D341Med (cell line): ENCODE data around the gene NAB1.
"Not testable (repeated sequence)": the region's sequence is repeated elsewhere in the genome, so short reads cannot be mapped to it uniquely, and the experiment has no call there.

ENCODE experiments used
- DNase-seq: peaks from one replicate; pipeline ENCODE4 v3.0.0; 2012; ENCODE audit warnings: low spot score

Gene NAB1

DNA sequence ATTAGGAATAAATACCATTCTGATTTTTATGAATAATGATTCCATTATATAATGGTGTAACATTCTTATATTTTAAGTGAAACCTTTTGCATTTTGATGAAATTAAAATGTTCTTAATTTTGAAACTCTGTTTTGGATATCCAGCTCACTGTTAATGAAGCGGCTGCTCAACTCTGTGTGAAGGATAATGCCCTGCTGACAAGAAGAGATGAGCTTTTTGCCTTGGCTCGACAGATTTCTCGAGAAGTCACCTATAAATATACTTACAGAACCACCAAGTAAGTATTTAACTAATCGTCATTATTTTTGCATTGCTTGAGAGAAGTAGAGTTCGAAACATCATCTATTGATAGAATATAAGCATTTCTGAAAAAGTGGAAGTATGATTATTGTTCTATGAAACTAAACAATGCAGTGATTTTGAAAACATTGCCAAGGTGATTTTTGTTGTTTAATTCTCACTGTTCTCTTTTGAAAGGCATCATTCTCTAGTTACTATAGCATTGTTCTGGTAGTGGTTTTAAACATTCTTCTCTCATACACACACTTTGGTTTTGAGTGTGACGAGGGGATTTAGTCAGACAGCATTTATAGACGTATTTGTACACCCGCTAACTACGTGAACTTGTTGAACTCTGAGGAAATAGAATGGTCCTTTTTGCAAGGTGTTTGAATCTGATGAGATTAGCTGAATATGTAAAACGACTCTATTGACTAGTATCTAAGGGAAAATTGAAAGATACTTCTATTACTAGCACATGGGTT is 21.5 kb downstream of the NAB1 start:
- DNase-seq: no peak

DNA sequence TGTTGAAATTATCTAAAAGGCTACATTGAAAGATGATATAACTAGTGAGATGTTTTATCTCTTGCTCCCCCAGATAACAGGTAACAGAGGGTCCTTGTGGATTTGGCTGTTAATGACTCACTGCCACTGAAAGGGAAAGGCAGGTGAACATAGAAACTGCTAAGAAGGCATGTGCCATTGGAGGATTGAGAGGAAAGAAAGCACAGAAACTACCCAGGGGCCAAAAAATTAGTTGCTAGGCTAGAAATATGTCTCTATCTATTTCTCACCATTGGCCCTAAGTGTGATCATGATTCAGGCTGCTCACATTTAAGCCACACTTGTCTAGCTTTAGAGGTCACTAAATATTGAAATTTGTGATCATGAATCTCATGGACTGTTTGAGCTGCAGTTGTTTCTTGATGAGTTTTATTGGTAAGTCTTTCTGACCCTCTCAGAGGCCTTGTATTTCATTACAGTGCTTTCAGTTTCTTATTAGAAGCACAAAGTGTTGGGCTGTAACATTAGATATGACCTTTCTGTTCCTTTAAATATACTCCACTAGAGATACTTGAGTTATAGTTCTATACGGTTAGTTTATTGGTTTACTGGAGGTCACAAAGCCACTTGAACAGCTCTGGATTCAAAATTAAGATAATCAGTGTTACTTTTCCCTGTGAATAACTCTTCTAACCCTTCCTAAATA is 26.2 kb downstream of the NAB1 start:
- DNase-seq: no peak

DNA sequence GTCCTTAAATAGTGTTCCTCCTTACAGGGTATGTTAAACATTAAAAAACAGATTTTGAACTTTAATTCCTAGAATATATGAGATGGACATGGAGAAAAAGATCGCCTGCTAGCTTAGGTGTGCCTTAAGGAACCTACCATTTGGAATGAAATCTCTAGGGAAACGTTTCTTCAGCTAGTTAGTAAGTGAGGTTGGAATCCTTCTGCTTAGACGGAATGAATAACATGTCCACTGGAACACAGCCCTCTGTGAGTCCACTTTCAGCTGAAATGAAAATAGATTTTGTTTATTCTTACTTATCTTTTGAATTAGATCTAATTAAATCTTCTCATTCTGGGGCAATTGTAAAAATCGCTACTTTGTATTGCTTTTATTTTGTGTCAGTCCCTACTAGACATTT is 28.4 kb downstream of the NAB1 start:
- no peak for DNase-seq

DNA sequence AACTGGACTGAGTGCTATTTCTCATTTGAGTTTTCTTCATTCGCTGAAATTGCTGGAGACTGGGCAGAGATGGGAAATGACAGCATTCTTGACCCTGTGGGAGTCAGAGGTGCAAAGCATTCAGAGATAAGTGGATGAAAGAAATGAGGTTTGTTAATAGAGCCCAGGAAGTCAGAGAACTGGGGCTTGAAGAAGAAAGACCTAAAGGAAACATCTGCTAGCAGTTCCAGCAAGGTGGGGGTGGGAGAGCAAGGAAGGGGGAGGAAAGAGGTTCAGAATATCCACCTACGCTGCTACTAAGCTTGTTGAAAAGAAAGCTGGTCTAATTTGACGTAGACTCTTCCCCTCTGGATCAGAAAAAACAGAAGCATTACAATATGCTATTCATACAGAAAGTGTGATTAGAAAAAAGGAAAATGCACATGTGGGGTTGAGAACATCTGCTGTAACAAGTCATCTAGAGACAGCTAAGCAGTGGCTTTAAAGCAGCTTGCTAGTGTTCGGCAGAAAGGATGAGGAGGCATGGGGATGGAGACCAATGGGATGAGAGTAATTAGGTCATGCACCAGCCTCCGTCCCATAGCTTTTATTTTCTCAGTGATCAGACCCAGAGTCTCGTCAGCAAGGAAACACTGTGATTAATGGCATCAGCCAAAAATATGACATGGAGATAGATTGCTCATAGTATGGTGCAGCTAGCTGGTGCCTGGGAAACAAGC is 29.7 kb downstream of the NAB1 start:
- DNase-seq: no peak

DNA sequence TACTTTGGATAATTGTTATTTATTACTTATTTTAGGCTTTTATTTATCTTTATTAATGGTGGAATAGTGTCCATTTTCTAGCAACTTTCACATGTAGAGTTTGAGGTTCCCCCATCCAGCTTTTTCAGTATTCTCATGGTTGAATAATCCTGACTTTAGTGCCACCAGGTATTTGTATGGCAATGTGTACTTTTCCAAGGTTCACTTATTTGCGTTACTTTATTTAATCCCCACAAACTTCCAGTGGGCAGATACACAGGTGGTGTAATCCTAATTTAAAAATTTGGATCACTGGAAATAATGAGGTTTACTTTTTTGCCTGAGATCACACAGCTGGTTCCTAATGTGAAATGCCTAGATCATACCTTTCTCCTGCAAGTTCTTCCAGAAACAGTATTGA is 30.5 kb downstream of the NAB1 start:
- no peak for DNase-seq

DNA sequence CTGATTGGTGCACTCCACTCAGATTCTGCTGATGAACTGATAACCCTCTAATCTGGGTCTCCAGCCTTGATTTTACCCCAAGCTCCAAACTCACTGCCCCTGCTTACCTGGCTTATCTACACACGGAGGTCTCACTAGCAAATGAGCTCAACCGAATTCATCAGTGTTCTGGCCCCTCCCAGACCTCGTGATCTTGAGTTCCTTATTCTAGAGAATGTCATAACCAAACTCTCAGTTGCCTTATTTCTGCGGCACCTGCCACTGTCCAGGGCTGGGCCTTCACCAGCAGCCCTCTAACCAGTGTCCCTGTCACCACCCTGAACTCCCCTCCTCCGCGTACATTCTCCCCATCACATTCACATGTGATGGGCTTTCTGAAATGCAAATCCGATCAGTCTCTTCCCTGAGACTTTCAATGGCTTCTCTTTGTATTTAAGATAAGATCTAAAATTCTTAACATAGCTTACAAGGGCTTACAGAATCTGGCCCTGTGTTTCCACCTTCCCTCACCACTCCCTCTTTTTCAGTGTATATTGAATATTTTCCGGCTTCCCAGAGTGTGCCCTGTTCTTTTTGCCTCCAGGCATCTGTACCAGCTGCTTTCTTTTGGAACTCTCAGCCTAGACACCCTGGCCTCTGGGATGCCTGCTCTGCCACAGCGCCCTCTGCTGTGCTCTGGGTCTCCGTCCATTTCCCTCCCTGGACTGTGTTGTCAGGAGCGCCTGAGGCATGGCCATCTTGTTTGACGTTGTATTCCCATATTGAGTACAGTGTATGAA is 31.1 kb downstream of the NAB1 start:
- DNase-seq: peak; percentile 60

DNA sequence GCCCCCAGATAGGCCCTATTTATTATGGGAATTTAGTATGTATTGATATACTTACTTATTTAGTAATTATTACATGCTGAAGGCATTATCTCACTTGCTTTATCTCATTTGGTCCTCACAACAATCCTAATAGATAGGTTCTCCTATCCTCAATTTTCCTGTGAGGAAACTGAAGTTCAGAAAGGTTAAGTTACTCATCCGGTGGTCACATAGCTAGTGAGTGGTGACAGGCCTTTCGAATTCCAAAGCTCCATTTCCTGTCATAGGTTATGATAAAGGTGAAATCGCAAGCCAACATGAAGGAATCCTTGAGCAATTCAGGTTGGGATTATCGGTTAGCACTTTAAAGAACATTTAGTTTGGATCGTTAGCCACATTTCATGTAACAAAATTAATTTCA is 33.3 kb downstream of the NAB1 start:
- no peak for DNase-seq

DNA sequence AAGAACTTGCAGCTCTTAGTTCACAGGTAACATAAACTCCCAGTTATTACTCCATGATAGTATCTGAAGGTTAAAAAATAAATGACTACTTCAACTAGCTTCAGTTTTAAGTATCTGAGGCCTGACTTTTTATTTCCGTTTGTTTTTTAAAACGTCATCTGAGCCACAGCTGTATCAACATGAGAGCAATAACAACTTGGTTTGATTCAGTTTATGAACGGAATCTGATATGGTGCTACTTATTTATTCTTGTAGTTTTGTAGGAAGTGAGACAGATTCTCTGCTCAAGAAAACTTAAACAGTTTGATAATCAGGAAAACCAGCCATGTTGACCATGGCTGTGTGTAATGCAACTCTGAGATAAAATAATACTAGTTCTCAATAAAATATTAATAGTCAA is 34.9 kb downstream of the NAB1 start:
- no peak for DNase-seq

DNA sequence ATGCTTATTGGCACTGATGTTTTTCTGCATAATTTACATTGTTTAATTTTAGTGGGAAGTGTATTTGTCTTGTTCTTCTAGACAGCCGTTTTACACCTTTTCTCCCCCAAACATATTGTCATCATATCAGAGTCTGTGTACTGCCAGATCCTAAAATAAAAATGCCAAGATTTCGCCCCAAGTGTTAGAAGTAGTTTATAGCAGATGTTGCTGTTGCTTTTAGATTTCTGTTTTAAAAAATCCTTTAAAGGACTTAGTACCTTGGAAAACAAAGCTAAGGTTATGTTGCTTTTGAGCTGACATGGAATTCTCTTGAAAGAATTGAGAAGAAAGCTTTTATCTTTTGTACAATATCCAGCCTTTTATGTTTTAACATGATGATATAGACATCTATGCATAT is 36.0 kb downstream of the NAB1 start:
- DNase-seq: no peak

DNA sequence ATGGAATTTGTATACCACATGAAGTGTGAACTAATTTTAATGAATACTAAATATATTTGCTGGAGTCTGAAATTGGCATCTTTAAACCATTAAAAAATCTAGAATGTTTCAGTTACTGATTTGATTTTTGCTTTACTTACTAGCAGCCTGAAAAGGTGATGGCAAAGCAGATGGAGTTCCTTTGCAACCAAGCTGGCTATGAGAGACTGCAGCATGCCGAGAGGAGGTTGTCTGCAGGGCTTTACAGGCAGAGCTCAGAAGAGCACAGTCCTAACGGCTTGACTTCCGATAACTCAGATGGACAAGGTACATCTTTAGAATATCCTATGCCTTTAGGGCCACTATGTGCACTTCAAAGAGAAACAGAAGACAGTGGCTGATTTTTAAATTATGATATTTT is 36.5 kb downstream of the NAB1 start:
- DNase-seq: no peak

DNA sequence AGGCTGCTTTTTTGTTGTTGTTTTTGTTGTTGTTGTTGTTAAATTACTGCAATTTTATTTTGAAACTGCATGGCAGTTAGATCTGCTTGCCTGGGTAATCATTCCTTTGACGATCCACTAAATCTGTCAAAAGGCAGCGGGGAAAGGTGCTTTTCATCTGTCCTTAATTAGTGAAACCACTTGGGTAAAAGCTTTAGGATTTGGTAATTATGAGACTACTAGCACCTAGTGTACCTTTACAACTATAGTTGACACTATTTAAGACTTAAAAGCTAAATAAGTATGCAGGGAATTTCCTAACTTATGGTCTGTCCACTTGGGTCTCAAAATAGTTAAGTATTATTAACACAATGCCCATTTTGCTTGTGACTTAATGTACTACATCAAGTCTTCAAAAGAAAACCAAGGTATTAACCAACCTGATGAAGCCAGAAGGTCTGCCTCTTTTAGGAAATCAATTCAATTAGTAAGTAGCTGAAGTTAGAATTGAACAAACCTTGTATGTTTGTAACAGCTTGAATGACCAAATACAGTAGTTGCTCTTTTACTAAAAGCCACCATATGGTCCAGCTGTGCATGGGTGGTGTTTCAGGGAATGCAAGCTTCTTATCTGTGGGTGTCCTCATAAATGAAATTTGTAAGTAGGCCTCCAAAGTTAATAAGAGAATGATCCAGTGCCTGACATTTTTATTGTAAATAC is 44.8 kb downstream of the NAB1 start:
- DNase-seq: no peak

DNA sequence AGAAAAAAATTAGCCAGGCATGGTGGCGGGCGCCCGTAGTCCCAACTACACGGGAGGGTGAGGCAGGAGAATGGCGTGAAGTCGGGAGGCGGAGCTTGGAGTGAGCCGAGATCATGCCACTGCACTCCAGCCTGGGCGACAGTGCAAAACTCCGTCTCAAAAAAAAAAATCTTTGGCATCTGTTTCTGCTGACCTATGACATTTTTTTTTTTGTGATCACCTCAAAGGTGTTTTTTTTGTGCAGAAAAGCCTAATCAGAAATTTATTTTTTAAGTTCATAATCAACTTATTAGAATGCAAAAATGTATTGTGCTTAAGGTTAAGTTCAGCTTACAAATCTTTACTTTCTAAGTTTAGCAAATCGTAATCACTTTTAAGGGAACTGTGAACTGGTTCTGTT is 45.6 kb downstream of the NAB1 start:
- DNase-seq: no peak

DNA sequence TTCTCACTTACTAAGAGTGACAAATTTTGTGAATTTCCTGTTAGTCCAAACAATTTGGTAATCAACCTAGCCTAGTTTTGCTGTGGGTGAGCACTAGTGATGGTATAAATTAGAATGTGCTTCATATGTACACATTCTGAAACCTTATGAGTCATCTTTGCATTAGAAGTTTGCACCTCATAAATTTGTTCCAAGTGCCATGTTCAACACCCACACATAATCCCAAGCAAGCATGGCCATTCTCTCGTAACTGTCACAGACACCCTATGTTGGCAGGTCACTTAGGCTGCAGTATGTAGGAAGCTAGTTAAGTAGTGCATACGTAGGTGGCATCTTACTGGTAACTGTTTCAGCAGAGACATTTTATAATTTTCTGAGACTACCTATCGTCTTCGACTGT is 46.9 kb downstream of the NAB1 start:
- DNase-seq: no peak

DNA sequence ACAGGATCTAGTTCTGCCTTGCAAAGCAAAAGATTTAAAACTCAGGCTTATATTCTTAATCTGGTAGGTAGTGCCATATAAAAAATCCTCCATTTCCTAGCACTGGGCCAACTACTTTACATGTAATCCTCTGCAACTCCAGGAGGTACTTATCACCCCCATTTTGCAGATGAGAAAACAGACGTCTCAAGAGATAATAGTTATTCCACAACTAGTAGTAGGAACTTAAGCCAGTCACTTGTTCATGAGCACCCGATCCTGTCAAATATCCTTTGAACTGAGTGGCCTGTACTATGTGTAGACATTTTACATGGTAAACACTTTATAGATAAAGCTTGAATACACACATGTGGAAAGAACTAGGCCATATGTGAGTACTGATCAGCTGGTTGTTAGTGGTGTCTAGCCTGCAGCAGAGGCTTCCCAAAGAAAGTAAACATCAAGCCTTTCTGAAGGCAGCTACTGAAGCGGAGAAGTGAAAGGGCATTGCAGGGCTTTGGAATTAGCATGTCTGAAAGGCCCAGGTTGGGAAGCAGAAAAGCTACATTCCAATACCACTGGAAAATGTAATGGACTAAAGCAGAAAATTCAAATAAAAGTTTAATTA is 48.0 kb downstream of the NAB1 start:
- DNase-seq: no peak

DNA sequence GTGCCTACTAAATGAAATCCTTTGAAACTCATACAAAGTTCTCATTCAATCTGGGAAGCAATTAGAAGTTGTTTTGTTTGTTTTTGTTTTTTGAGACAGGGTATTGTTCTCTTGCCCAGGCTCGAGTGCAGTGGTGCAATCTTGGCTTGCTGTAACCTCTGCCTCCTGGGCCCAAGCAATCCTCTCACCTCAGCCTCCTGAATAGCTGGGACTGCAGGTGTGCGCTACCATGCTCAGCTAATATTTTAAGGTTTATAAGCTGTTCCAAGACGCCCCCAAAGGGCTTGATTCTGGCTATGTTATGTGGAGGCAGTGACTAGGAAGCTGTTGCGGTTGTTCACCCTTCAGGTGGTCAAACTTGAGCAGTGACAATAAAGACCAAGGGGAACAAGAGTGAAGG is 48.5 kb downstream of the NAB1 start:
- DNase-seq: no peak

DNA sequence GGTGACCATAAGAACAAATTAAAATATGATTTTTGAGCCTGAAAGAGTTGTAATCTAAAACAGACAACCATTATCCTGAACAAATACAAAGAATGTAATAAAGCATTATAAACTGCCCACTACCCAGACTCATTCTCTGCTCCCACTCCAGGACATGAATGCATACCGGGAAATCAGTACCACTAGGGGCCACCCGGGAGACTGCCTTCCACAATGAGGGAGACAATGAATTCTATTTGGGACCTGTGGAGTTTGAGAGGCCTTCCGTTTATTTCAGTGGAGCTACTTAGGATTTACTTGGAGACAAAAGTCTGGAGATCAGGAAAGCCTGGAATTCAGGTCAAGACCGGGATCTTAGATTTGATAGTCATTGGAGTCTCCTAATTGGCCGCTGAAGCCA is 50.0 kb downstream of the NAB1 start:
- DNase-seq: no peak

DNA sequence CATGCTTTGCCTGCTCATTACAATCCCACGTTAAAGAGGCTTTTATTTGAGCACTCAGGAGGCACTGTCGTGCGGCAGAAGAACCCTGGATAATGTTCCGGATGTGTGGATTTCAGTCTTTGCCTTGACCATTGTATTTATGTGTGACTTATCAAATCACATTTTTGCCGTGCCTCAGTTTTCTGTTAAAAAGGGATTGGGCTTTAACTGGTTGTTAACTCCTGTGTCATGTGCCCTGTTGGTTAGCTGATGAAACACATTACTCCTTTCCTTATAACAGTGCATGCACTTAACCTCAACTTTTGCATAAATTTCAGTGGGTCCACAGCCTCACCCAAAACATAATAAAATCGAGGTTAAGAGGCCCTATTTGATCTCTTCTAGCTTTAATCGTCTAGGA is 52.7 kb downstream of the NAB1 start:
- DNase-seq: no peak

DNA sequence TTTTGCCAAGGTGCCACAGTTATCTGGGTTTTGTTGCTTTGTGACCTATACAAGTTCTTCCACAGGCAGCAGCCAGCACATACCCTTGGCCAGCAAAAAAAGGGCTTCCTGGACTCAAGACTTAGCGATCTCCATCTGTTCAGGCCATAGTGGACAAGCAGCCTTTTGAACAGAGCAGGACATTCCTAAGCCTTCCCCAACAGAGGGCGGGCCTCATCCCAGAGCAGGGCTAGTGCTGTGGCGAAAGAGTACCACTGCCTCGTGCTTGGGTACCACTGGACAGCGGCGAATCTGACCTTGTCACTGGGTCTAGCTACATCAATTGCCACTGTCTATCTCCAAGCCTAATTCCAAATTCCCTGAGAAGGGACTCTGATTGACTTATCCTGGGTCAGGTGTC is 56.4 kb downstream of the NAB1 start:
- DNase-seq: no peak

DNA sequence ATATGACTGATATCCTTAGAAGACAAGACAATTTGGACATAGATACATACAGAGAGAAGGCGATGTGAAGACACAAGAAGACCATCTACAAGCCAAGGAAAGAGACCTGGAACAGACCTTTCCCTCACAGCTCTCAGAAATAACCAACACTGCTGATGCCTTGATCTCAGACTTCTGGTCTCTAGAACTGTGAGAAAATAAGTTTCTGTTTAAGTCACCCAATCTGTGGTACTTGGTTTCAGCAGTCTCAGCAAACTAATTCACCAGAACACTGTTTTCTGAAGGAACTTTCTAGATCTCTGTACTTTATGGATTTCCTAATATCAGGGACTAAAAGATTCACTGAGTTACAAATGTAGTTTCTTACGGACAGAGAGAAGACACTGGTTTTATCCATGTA is 58.8 kb downstream of the NAB1 start:
- no peak for DNase-seq

DNA sequence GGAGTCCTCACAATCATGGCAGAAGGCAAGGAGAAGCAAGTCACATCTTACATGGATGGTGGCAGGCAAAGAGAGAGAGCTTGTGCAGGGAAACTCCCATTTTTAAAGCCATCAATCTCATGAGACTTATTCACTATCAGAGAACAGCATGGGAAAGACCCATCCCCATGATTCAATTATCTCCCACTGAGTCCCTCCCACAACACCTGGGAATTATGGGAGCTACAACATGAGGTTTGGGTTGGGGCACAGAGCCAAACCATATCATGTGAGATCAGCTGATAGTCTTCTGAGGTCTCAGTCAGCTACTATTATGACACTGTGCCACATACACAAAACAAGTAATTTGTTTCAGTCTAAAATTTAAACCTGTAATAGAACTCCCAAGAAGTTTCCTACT is 59.8 kb downstream of the NAB1 start:
- not testable (repeated sequence) for DNase-seq

DNA sequence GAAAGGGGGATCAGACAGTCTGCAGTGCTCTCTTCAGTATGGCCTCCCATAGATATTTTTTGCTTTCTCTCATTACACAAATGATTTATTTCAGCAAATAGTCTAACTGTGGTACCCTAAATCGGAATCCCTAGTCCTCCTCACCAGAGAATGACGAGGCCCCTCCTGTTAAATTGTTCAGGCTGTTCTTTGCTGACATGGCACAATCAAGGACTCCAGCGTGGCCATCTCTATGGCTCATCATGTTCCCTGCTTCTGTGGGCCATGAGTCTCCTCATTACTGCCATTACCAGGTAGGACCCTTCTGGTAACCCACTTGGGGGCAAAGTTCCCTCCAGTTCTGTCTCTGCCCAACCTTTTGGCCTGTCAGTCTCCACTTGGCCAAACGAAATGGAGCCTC is 62.2 kb downstream of the NAB1 start:
- DNase-seq: no peak

DNA sequence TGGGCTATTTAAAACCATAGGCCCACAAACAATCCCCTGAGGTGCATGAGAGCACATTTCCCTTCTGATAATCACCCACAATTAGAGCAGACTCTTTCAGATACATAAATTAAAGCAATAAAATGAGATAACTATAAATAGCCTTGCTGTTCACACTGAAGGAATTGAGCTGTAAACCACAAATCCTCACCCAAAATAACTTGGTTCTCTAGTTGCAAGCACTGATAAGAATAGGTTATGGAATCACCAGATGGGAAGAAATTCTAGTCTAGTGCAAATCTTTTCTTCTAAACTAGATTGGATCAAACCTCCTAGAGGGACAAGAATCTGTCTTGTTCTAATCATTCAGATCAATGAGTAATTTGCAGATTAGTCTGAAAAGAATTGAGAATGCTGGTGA is 64.6 kb downstream of the NAB1 start:
- no peak for DNase-seq
